Stimulated activated CD8-positive, alpha-beta memory T cell treated with anti-CD3 and anti-CD28 coated beads, Interleukin-15, amount 100 ng/mL, for 48 hours (primary cell): ENCODE results near the gene CLDN25.
"Not testable (repeated sequence)": the region's sequence is repeated elsewhere in the genome, so short reads cannot be mapped to it uniquely, and the experiment has no call there.

Experiments used
- DNase-seq, 2 donors: peaks; one replicate each; pipeline ENCODE4 v3.0.0-alpha.2; 2020; ENCODE audit warnings: low read depth in 2 of 2

The CLDN25 gene

DNA sequence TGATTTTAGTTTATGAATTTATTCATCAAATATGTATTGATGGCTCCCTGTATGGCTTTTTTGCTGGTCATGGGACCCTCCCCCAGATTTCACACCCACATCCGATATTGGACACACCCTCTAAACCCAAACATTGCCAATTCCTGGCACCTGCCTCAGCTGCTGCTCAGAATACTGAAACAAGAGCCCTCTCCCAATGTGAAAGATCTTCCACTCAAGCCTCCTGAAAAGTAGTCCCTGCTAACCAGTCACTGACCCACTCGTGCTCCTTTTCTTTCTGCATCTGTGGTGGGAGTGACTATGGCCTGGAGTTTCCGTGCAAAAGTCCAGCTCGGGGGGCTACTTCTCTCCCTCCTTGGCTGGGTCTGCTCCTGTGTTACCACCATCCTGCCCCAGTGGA lies at the start of gene CLDN25:
TSS of gene CLDN25 (plus strand) at position 301 of the 400 bp plus-strand sequence. CDS start at position 301, 0 bp downstream.
- no peak for DNase-seq

DNA sequence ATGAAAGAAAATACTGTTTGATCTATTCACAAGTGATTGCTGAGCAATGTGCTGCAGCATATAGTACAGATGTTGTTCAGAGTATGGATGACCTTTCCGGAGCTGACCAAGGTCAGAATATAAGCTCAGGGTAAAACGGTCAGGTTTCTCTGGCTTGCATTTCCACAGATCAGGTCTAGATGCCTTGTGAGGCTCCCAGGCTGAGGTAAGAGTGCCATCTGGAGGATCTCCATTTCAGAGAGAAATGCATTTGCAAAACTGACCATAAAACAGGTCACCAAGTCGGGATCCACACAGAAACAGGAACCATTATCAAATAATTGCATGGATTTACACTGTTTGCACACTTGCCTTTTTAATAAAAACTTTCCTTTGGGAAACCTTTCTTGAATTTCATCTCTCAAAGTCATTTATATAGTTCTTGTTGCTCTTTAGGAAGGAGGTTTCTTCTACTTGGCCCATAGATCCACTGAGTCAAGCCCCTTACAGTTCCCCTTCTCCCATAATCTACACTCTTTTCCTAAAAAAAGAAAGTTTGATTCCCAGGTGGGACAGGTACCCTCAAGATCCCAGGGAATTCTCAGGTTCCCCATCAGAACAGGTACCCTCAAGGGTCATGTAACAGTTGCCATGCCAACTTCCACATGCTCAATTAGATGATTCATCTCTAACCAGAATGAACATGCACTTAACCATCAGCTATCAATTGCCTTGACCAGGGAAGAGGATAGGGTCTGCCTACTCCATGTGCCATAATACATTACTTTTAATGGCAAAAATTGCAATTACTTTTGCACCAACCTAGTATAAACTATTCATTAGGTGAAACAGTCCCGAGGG lies 48.5 kb upstream of the CLDN25 start:
- DNase-seq: no peak

DNA sequence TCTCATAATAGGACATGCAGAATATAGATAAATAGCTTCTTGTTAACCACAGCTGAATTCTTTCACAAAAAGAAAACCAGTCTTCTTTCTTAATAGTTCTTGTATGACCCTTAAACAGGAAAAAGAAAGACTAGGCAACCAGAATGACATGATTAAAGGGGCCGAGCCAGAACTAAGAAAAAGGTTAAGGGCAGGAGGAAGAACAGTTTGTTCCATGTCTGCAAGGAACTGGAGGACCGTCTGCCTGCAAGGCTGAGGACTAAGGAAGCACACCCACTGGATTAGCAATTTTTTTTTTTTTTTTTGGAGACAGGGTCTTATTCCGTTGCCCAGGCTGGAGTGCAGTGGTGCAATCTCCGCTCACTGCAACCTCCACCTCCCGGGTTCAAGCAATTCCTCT lies 47.5 kb upstream of the CLDN25 start:
- no peak for DNase-seq

DNA sequence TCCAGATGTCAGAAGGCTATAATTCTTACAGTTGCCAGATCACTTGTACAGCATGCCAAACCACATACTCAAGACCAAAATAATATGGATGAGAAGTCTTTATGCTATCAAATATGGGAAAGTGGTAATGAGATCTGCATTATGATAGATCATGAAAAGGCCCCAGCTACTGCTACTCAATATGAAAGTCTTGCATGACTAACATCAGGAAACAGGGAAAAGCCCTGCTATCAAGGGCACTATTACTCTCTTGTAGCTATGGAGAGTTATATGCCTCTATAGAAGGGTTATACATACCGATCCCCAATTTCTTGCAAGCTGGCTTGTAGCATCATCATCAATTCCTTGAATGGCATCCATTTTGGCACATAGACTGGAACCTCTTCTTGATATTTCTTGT lies 43.3 kb upstream of the CLDN25 start:
- no peak for DNase-seq

DNA sequence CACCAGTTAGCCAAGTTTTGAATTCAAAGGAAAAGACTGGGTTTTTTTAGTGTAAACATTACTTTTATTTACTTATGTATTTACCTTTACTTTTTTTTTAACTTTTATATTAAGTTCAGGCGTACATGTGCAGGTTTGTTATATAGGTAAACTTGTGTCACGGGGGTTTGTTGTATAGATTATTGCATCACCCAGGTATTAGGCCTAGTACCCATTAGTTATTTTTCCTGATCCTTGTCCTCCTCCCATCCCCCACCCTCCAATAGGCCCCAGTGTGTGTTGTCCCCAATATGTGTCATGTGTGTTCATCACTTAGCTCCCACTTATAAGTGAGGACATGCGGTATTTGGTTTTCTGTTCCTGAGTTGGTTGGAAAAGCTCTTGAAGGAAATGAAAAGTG lies 26.7 kb upstream of the CLDN25 start:
- no peak for DNase-seq

DNA sequence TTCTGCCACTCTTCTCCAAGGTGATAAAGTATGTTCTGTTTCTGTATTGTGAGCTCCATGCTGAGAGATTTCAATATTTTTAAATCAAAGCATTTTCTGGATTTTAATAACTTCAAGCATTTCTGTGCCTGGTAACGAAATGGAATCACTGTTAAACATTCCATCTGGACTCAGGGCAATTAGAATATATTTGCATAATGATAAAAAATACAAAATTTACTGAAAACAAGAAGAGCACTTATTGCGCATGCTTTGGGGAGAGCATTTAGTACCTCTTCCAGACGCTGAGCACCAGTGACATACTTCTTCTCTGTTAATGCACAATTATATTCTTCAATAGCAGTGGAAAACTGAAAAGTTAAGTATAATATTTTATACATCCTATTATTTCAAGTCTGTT lies 19.4 kb upstream of the CLDN25 start:
- DNase-seq: no peak

DNA sequence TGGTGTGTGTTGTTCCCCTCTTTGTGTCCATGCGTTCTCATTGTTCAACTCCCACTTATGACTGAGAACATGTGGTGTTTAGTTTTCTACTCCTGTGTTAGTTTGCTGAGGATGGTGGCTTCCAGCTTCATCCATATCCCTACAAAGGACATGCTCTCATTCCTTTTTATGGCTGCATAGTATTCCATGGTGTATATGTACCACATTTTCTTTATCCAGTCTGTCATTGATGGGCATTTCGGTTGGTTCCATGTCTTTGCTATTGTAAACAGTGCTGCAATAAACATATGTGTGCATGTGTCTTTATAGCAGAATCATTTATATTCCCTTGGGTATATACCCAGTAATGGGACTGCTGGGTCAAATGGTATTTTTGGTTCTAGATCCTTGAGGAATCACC lies 16.6 kb upstream of the CLDN25 start:
- not testable (repeated sequence) for DNase-seq

DNA sequence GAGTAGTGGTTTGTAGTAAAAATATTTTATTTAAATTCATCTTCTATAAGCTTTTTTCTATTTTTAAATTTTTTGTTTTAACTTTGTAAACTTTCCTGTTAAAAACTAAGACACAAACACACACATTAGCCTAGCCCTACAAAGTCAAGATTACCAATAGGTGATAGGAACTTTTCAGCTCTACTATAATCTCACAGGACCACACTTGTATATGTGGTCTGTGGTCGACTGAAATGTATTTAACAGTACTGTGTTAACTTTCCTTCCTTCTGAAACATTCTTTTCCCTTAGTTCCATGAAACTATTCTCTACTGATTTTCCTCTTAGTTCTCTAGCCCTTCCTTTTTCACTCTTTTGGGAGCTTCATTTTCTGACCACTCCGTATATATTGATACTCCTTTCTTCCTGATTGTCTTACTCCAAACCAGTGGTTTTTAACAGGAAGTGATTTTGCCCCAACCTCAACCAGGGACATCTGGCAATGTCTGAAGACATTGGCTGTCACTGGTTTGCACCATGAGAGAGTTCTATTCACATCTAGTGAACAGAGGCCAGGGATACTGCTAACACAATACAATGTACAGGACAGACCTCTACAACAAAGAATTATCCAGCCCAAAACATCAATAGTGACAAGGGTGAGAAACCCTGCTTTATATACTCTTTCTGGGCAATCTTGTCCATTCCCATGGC lies 14.9 kb upstream of the CLDN25 start:
- DNase-seq: no peak

DNA sequence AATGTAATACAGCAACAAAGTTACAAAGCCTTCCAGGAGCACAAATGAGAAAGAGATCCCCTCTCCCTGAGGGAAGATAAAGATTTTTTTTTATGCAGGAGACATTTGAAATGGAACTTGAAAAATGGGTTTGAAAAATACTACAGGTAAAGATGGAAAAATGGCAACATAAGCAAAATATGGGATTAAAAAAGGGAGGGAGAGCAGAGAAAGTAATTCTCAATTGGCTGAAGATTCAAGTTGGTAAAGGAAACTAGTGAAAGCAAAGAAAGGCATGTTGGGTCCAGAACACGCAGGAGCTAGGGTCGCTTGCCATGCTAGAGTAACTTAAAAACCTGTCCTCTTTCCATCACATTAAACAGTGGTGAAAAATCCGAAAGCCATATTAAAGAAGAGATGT lies 7.6 kb upstream of the CLDN25 start:
- no peak for DNase-seq

DNA sequence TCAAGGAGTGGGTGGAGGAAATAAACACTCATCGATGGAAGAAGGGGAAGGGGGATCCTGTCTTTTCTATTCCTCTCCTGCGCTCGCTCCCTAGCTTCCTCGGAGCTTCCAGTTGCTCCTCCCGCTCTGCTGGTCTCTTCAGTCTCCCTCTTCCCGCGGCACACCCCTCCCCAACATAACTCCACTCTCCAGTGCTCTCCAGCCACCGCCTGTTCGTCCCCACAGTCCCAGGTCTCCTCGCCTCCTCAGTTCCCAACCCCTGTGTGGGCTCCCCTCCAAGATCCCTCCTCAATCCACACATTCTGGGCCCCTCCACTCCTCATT lies 6.5 kb upstream of the CLDN25 start:
- no peak for DNase-seq

DNA sequence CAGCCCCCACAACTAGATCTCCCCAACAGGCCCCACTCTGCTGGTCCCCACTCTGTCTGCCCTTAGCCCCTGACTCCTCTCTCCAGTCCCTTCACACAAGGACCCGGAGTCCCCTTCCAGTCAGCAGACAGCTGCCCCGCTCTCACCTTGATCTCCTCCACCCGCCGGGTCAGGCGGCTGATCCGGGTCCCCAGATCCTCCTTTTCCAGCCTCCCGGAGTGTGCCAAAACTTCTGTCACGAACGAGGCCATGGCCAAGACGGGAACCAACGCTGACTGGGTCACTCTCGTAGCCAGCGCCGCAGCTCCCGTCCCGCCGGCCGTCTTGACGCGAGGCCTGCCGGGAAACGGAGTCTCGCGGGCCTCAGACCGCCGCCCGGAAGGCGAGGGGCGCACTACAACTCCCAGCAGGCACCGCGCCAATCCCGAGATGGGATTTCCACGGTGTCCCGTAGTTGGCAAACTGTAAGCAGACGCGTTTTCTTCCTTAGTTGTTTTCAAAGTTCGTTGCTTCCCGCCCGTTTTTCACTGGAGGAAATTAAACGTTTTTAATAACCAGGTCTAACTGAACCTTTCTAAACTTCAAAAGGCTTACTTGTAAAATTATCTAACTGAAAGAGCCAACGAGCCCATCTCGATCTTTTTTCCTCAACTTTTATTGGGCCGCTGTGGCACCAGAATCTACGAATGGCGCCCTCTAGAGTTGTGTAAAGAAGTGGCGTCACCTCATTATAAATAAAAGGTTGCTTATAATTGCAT lies 6.0 kb upstream of the CLDN25 start, which contains the start of gene ZW10:
TSS of gene ZW10 (minus strand) at position 277 of the 758 bp plus-strand sequence. CDS start at position 251, 26 bp downstream.
- peak; percentile 89 to 90 for DNase-seq

DNA sequence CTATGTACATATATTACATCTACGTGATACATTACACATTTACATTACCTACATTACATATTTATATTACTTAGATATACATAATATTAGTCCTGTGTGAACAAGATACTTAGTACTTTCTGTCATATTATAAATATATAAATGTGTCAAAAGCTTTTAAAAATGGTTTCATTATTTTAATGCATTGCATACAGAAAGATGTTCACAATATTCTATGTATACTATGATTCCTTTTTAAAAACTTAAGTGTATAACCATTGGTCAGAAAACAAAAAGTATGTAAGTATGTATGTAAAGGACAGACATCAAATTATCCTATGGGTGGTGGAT lies 5.5 kb upstream of the CLDN25 start:
- no peak for DNase-seq

DNA sequence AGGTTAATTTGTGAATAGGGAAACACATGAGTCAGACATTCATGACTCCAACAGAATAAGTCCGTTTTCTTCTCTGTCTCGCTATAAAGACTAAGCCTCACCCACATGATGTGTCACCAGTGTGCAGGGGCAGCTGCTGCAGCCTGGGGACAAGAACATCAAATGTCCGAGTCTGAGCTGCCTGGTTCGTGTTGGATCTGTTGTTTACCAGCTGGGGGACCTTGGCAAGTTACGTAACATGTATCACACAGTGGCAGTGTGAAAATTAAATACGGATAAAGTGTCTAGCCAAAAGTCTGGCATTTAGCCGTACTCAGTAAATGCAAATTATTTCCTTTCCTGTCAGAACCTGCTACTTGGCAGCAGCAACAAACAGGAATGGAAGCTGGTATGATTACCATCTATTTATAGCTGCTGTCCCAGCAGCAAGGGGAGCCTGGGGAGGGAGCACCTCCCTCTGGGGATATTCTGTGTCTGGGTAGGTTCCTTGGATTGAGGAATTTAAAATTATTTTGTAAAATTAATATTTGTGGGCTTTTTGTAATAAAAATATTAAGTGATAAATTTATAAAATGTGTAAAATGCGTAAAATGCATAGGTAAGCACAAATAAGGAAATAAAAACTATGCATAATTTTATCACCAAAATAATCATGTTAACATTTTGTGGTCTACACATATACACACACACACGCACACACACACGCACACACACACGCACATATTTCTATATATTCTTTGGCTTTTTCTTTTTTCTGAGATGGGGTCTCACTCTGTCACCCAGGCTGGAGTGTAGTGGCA lies 1.3 kb upstream of the CLDN25 start:
- DNase-seq: no peak

DNA sequence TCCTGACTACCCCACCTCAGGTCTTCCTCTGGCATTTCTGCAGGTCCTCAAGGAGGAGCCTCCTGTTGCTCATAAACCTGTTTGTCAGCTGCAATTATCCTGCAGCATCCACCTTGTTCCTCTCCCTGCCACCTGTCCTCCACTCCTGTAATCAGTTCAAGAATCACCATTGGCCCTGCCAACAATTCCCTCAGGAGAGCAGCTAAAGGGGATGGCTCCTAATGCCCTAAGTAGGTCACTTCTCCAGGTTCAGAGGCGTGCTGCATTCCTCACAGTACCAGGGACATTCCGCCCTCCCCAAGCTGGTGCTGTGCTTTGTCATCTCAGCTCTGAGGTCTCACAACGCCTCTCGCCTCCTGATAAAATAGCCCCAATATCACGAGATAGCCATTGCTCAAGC lies 2.1 kb downstream of the CLDN25 start:
- no peak for DNase-seq

DNA sequence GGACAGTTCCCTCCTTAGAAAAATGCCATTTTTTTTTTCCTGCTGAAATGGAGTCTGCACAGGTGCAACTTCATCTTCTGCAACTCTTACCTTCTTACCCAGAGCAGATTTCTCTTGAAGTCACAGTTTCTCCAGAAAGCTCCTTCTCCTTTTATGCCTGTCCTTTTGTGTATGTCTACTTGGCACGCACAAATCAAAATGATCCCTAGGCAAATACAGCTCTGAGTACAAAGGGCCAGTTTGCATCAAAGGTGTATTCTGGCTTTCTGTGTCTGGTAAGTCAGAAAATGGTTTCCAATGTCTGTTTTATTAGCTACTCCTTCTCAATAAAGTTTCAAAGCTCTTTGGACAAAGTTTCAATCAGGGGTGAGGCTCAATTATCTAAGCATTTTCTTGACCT lies 2.5 kb downstream of the CLDN25 start:
- no peak for DNase-seq

DNA sequence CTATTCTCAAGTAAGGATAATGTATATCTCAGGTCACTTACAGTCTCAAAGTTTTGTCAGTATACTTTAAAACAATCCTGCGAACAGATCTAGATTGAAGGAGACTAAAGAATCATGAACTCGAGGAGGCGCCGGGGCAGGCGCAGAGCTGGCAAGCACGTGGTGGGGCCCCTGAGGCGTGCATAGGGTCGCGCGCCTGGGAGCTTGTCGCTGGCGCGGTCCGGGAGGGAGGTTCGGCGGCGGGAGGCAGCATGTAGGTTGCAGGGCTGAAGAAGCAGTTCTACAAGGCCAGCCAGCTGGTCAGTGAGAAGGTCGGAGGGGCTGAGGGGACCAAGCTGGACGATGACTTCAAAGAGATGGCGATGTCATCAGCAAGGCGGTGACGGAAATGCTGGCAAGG lies 9.4 kb downstream of the CLDN25 start:
- DNase-seq: not testable (repeated sequence)

DNA sequence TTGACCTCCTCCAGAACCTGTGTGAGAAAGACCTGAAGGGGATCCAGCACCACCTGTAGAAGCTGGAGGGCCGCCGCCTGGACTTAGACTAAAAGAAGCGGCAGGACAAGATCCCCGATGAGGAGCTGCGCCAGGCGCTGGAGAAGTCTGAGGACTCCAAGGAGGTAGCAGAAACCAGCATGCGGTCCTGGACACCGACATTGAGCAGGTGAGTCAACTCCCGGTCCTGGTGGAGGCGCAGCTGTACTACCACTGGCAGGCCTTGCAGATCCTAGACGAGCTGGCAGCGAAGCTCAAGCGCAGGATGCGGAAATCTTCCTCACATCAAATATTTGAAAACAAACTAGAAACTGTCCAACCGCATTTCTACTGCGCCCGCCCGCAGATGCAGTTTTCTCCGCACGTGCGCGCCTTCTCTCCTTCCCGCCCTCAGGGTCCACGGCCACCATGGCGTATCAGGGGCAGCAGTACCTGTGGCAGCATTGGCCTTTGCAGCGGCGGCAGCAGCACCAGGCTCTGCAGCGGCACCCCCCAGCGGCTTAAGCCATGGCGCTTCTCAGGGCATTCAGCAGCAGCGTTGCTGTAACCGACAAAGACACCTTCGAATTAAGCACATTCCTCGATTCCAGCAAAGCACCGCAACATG lies 10.2 kb downstream of the CLDN25 start:
- no peak for DNase-seq

DNA sequence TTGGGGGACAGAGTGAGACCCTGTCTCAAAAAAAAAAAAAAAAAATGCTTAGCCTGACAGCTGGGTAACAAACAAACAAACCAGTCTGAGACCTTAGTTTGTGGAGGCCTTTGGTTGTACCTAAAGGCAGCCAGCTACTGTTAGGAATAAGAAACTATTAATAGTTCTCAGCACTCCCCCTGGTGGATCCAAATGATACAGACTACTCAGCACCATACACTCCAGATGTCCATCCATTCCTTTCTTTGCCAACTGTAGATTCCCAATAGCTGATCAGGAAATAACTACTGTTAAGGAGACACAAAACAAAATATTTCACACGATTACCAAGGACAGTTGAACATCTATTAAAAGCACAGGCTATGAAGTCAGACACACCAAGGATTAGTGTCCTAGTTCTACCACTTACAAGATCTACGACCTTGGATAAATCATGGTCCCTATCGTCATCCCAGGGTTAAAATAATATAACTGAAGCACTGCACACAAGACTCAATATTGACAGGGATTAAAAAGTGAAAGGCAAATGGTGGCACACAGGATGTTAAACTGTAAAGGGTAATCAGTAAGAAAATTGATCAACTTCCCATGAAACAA lies 17.2 kb downstream of the CLDN25 start:
- no peak for DNase-seq

DNA sequence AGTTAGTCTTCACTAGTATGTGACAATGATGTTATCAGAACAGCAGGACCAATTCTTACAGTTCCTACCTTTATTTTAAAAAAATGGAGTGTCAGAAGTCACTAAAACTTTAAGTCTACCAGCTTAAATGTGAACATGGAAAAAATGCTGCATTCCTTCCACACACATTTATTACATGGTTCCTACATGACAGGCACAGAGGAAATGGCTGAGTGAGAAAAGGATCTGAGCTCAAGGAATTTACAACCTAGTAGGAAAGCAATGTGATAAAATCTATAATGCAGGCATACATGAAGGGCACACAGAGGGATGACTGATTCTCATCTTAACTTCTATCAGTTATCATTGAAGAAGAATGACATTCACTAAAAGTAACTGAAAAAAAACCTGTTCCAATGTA lies 23.0 kb downstream of the CLDN25 start:
- DNase-seq: no peak

DNA sequence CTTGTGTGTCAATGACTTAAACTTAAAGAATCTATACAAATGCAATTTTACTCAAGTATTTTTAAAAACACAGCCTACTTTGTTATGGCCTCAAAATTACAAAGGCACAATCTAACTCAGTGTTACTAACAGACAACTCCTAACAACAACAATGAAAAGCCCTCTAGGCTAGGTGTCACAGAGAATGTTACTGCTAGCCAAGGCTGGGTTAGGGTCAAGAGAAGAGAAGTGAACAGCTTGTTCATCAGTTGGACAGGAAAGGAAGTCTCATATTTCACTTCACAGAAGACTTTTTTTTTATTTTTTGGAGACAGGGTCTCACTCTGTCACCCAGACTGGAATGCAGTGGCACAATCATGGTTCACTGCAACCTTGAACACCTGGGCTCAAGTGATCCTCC lies 26.0 kb downstream of the CLDN25 start:
- no peak for DNase-seq

DNA sequence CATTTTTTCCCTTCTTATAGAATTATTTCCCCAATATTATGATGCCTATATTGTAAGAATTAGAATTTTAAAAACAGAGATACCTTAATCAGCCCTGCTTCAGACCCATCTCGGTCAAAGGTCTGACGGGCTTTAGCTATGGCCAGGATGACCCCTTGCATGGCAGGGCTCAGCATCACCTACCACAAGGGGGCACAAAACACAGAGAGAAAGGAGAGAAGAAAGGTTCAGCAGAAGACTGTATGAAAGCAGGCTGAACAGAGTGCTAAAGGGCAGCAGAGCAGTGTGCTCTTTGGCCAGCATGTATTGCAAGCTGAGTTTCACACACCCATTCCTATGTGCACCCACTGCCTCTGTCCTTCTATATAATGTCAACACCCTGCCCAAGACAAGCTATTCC lies 26.8 kb downstream of the CLDN25 start:
- no peak for DNase-seq
